H1 (cell line): ENCODE data around the gene MID2. TPM values are rescaled to one million over a fixed set of nuclear protein-coding genes. Genes with fewer than 3 reads are reported as not detected.

ENCODE experiments used
- CTCF ChIA-PET: fragments of 300-600 bp; sonication (Branson Sonifier 250); formaldehyde crosslinking; loops from one replicate; lab custom pipeline; 2021; ENCODE audit not compliant: partially characterized antibody; lab: Charles Lee
- POLR2A ChIA-PET: fragments of 300-600 bp; sonication (Branson Sonifier 250); formaldehyde crosslinking; loops from one replicate; lab custom pipeline; 2021; ENCODE audit warnings: inconsistent platforms; ENCODE audit not compliant: partially characterized antibody; lab: Charles Lee
- DNase-seq, 2 experiments: peaks; one replicate each; pipeline versions ENCODE4 v3.0.0 to v3.0.0-alpha.2; 2010 to 2022; ENCODE audit warnings: low spot score in 2 of 2, low read depth in 1 of 2, mixed read lengths in 1 of 2
- FAIRE-seq: peaks from 2 replicates; lab custom pipeline; 2011; peaks lifted over from hg19 to GRCh38; lab: Jason Lieb, UNC
- H2AFZ ChIP-seq: 2 replicates; pipeline ENCODE4 v1.8.1; 2012; ENCODE audit warnings: low read length, inconsistent platforms
- H2AK5ac ChIP-seq: 2 replicates; pipeline ENCODE4 v1.6.1; 2013; ENCODE audit warnings: low read depth, low read length
- H2BK120ac ChIP-seq: replicated peaks from 2 replicates; pipeline ENCODE3; 2013; ENCODE audit warnings: low read depth, low read length, inconsistent platforms
- H2BK12ac ChIP-seq: 2 replicates; pipeline ENCODE4 v1.6.1; 2013; ENCODE audit warnings: low read depth, low read length
- H2BK15ac ChIP-seq: 2 replicates; pipeline ENCODE4 v1.6.1; 2013; ENCODE audit warnings: low read length
- H2BK20ac ChIP-seq: 2 replicates; pipeline ENCODE4 v1.6.1; 2013; ENCODE audit warnings: low read length
- H2BK5ac ChIP-seq: 2 replicates; pipeline ENCODE4 v1.6.1; 2013; ENCODE audit warnings: low read depth, low read length
- H3K14ac ChIP-seq: 2 replicates; pipeline ENCODE4 v1.6.1; 2013; ENCODE audit warnings: inconsistent platforms; ENCODE audit not compliant: insufficient read length
- H3K18ac ChIP-seq: 2 replicates; pipeline ENCODE4 v1.6.1; 2013; ENCODE audit warnings: low read length; ENCODE audit errors: extremely low read depth
- H3K23ac ChIP-seq: 2 replicates; pipeline ENCODE4 v1.6.1; 2013; ENCODE audit warnings: inconsistent platforms; ENCODE audit not compliant: insufficient read length
- H3K23me2 ChIP-seq: 2 replicates; pipeline ENCODE4 v1.6.1; 2013; ENCODE audit warnings: low read depth, low read length
- H3K27ac ChIP-seq: 2 replicates; pipeline ENCODE4 v1.6.1; 2011; ENCODE audit warnings: low read depth, low read length, inconsistent platforms
- H3K27me3 ChIP-seq, 4 experiments: replicated peaks in 1 of 4; 1 replicate in 1 of 4; 2 replicates in 3 of 4; pipeline versions ENCODE4 v1.6.1 to v1.8.1; 2011 to 2013; ENCODE audit warnings: low read length in 3 of 4, mild to moderate bottlenecking in 3 of 4, inconsistent platforms in 2 of 4, mixed read lengths in 2 of 4, moderate library complexity in 1 of 4; ENCODE audit not compliant: control insufficient read depth in 3 of 4, insufficient read depth in 3 of 4; ENCODE audit errors: extremely low read depth in 1 of 4
- H3K36me3 ChIP-seq, 4 experiments: 2 replicates each; pipeline versions ENCODE4 v1.6.1 to v1.8.1; 2011 to 2013; ENCODE audit warnings: mild to moderate bottlenecking in 4 of 4, low read length in 3 of 4, moderate library complexity in 2 of 4, control low read depth in 1 of 4, inconsistent platforms in 1 of 4; ENCODE audit not compliant: insufficient read depth in 4 of 4, control insufficient read depth in 2 of 4
- H3K4ac ChIP-seq: replicated peaks from 2 replicates; pipeline ENCODE3; 2013; ENCODE audit warnings: low read length, low read depth, mixed read lengths, inconsistent platforms; ENCODE audit not compliant: insufficient read length
- H3K4me1 ChIP-seq, 4 experiments: replicated peaks in 1 of 4; 1 replicate in 1 of 4; 2 replicates in 3 of 4; pipeline versions ENCODE4 v1.6.1 to v1.8.1; 2011 to 2013; ENCODE audit warnings: low read length in 3 of 4, inconsistent platforms in 2 of 4, mixed read lengths in 1 of 4; ENCODE audit not compliant: insufficient read depth in 4 of 4, control insufficient read depth in 3 of 4
- H3K4me2 ChIP-seq, 2 experiments: 2 replicates each; pipeline versions ENCODE4 v1.6.1 to v1.8.1; 2011 to 2013; ENCODE audit warnings: low read depth in 2 of 2, low read length in 2 of 2, control low read depth in 1 of 2, inconsistent platforms in 1 of 2, mild to moderate bottlenecking in 1 of 2; ENCODE audit not compliant: insufficient read depth in 1 of 2
- H3K4me3 ChIP-seq, 4 experiments: fragments of 200-600, 300-600 bp in 1 of 4; sonication (generic), shearing (Covaris generic), sonication (Bioruptor Twin) in 1 of 4; 2 replicates each; pipeline versions ENCODE4 v1.5.1 to v1.8.1; 2011 to 2016; ENCODE audit warnings: low read length in 4 of 4, low read depth in 3 of 4, control low read depth in 2 of 4, inconsistent platforms in 2 of 4, mild to moderate bottlenecking in 2 of 4, mixed read lengths in 1 of 4, moderate library complexity in 1 of 4; ENCODE audit not compliant: insufficient read depth in 2 of 4; ENCODE audit errors: extremely low read depth in 1 of 4
- H3K56ac ChIP-seq: replicated peaks from 2 replicates; pipeline ENCODE3; 2013; ENCODE audit warnings: low read depth, mild to moderate bottlenecking, mixed read lengths, low read length, inconsistent platforms; ENCODE audit not compliant: insufficient read length
- H3K79me1 ChIP-seq: 2 replicates; pipeline ENCODE4 v1.6.1; 2013; ENCODE audit warnings: low read depth, low read length, control low read depth
- H3K79me2 ChIP-seq, 2 experiments: 2 replicates each; pipeline versions ENCODE4 v1.6.1 to v1.8.1; 2012 to 2013; ENCODE audit warnings: low read length in 2 of 2, mild to moderate bottlenecking in 2 of 2, inconsistent platforms in 1 of 2; ENCODE audit not compliant: insufficient read depth in 2 of 2, control insufficient read depth in 1 of 2
- H3K9ac ChIP-seq, 4 experiments: replicated peaks in 1 of 4; 1 replicate in 1 of 4; 2 replicates in 3 of 4; pipeline versions ENCODE4 v1.6.1 to v1.8.1; 2011 to 2013; ENCODE audit warnings: low read depth in 3 of 4, low read length in 3 of 4, control low read depth in 2 of 4, mild to moderate bottlenecking in 2 of 4, moderate library complexity in 2 of 4, inconsistent platforms in 1 of 4; ENCODE audit errors: extremely low read depth in 1 of 4
- H3K9me3 ChIP-seq, 2 experiments: 2 replicates each; pipeline versions ENCODE4 v1.6.1 to v1.8.1; 2012 to 2013; ENCODE audit warnings: mild to moderate bottlenecking in 2 of 2, moderate library complexity in 2 of 2, control low read depth in 1 of 2, inconsistent platforms in 1 of 2, low read depth in 1 of 2, low read length in 1 of 2, mixed read lengths in 1 of 2; ENCODE audit not compliant: insufficient read depth in 2 of 2
- H4K20me1 ChIP-seq, 2 experiments: replicated peaks in 1 of 2; 2 replicates each; pipeline versions ENCODE3 to v1.8.1; 2011 to 2013; ENCODE audit warnings: inconsistent platforms in 2 of 2, low read length in 2 of 2, mild to moderate bottlenecking in 1 of 2; ENCODE audit not compliant: insufficient read depth in 2 of 2, control insufficient read depth in 1 of 2
- H4K5ac ChIP-seq: 2 replicates; pipeline ENCODE4 v1.6.1; 2013; ENCODE audit warnings: low read length, low read depth, mixed read lengths, inconsistent platforms; ENCODE audit not compliant: insufficient read length
- H4K8ac ChIP-seq: 2 replicates; pipeline ENCODE4 v1.8.0; 2013; ENCODE audit warnings: mild to moderate bottlenecking, moderate library complexity, low read length, inconsistent platforms; ENCODE audit not compliant: insufficient read depth; ENCODE audit errors: extremely low read depth
- H4K91ac ChIP-seq: replicated peaks from 2 replicates; pipeline ENCODE3; 2013; ENCODE audit warnings: low read length, mixed read lengths, inconsistent platforms; ENCODE audit not compliant: insufficient read length
- CTCF ChIP-seq, 3 experiments: IDR thresholded peaks; 1 replicate in 2 of 3; 2 replicates in 1 of 3; pipeline versions ENCODE4 v1.5.1 to v1.6.1; 2011; ENCODE audit warnings: low read length in 3 of 3, mild to moderate bottlenecking in 3 of 3, inconsistent platforms in 2 of 3, low read depth in 1 of 3, moderate library complexity in 1 of 3; ENCODE audit not compliant: insufficient read depth in 1 of 3; ENCODE audit errors: control extremely low read depth in 1 of 3
- HDAC2 ChIP-seq, 2 experiments: fragments of 300-600 bp in 1 of 2; sonication (generic) in 1 of 2; IDR thresholded peaks; 2 replicates each; pipeline ENCODE4 v1.6.1; 2011 to 2012; ENCODE audit warnings: low read depth in 2 of 2, low read length in 2 of 2, mild to moderate bottlenecking in 2 of 2, moderate library complexity in 2 of 2, borderline replicate concordance in 1 of 2, inconsistent platforms in 1 of 2
- JUN ChIP-seq: IDR thresholded peaks from 2 replicates; pipeline ENCODE4 v1.6.1; 2011; ENCODE audit warnings: low read depth, mild to moderate bottlenecking, improper control_type of control experiment, low read length
- JUND ChIP-seq: IDR thresholded peaks from 2 replicates; pipeline ENCODE4 v1.6.1; 2011; ENCODE audit warnings: mild to moderate bottlenecking, improper control_type of control experiment, low read length
- RAD21 ChIP-seq, 2 experiments: IDR thresholded peaks in 1 of 2; conservative IDR thresholded peaks in 1 of 2; 2 replicates each; pipeline ENCODE4 v1.6.1; 2011; ENCODE audit warnings: low read depth in 2 of 2, low read length in 2 of 2, improper control_type of control experiment in 1 of 2, inconsistent platforms in 1 of 2, mild to moderate bottlenecking in 1 of 2, moderate library complexity in 1 of 2
- SAP30 ChIP-seq: fragments of 300-600 bp; sonication (generic); IDR thresholded peaks from 2 replicates; pipeline ENCODE4 v1.7.1; 2012; ENCODE audit warnings: low read length, moderate library complexity, mild to moderate bottlenecking, inconsistent platforms; ENCODE audit not compliant: insufficient read depth, insufficient replicate concordance
- SIX5 ChIP-seq: IDR thresholded peaks from 2 replicates; pipeline ENCODE4 v1.6.1; 2011; ENCODE audit warnings: mild to moderate bottlenecking, low read depth, low read length
- TBP ChIP-seq: IDR thresholded peaks from 2 replicates; pipeline ENCODE4 v1.6.1; 2011; ENCODE audit warnings: low read depth, low read length, improper control_type of control experiment
- TCF12 ChIP-seq: IDR thresholded peaks from 2 replicates; pipeline ENCODE4 v1.6.1; 2011; ENCODE audit warnings: low read depth, mild to moderate bottlenecking, low read length
- WGBS, 2 experiments: shearing (Covaris generic) in 1 of 2; methylation state at CpG; one replicate each; pipeline versions ENCODE4 v1.1.6 to v1.1.7; 2013 to 2015; ENCODE audit warnings: low lambda C conversion rate in 2 of 2, mixed read lengths in 2 of 2, inconsistent platforms in 1 of 2, low coverage in 1 of 2, missing lambda C conversion rate in 1 of 2; ENCODE audit not compliant: insufficient replicate concordance in 2 of 2, insufficient coverage in 1 of 2, insufficient read length in 1 of 2; ENCODE audit errors: extremely low coverage in 1 of 2, missing lambda C conversion rate in 1 of 2; 5-methylcytosine and 5-hydroxymethylcytosine counted together
- polyA plus RNA-seq, 7 experiments: library from polyadenylated mRNA; depleted of rRNA in 3 of 7; stranded (reverse) in 5 of 7; unstranded in 2 of 7; fragments of >200 nt in 5 of 7; fragments of 200-250 nt in 2 of 7; gene quantifications; 1 replicate in 5 of 7; 2 replicates in 1 of 7; 4 replicates in 1 of 7; pipeline versions ENCODE4 v1.2.1 to v1.2.3, GENCODE V29; 2011 to 2013; ENCODE audit warnings: missing spikeins in 2 of 7, mixed read lengths in 2 of 7
- total RNA-seq: library from RNA; stranded (reverse); fragmentation: NEBNext Ultra II Directional; extraction: Animal tissue kit (Norgen Biotek cat#: 25700); gene quantifications from 2 replicates; pipeline ENCODE4 v1.2.1, GENCODE V29; 2021

The MID2 gene
- total and polyA plus RNA-seq, 2 of the 8 experiments (the other 6 are each of a cell fraction or from before 2014, with no cell fraction given) = 0.98 to 1.7 TPM

GRCh38 chrX:107894038-107894437 is 68.4 kb downstream of the MID2 start:
- no peaks in the 10 kb centered on the region for H3K27me3 ChIP-seq
- H3K27ac ChIP-seq = no peak overlapping the region
- no peak overlapping the region for H3K4ac ChIP-seq
- no peak overlapping the region for H3K4me2 ChIP-seq
- H2AFZ ChIP-seq = no peak overlapping the region
- no peaks in the 10 kb centered on the region for H3K4me1 ChIP-seq
- H3K36me3 ChIP-seq = no peaks in the 10 kb centered on the region; a peak in 1 of 8 replicates
- no peak overlapping the region for H2BK20ac ChIP-seq
- H4K8ac ChIP-seq = no peak overlapping the region
- no peak overlapping the region for H2BK15ac ChIP-seq
- no peak overlapping the region for H3K23ac ChIP-seq
- no peak overlapping the region for H3K56ac ChIP-seq
- H3K18ac ChIP-seq = no peak overlapping the region
- H2BK12ac ChIP-seq = no peak overlapping the region
- no peak overlapping the region for H2BK5ac ChIP-seq
- TF ChIP-seq HDAC2 (IDR thresholded peaks at IDR 0.05; ENCODE audit: borderline replicate concordance in 1 of 2, low read depth in 2 of 2, low read length in 2 of 2) (no peak), RAD21 (IDR thresholded peaks at IDR 0.05 in 1 of 2, conservative IDR thresholded peaks at IDR 0.05 in 1 of 2; ENCODE audit: low read depth in 2 of 2, low read length in 2 of 2) (peak; percentile 72 to 80), CTCF (IDR thresholded peaks at IDR 0.05; ENCODE audit: control extremely low read depth in 1 of 3, insufficient read depth in 1 of 3, low read depth in 1 of 3, low read length in 3 of 3) (peak in 2 of 3 experiments; percentile 37 to 43; a peak in 2 of 4 replicates), SIX5 (no peak), SAP30 (no peak), TBP (no peak), JUN (no peak), TCF12 (no peak), JUND (no peak)
- no peak overlapping the region for H4K91ac ChIP-seq
- WGBS, 2 experiments = 21% methylated on average over 4 of the region's 4 CpGs; no CpG with 5 or more reads in 1 of the 2 experiments
- H3K79me2 ChIP-seq = no peaks in the 10 kb centered on the region
- H2BK120ac ChIP-seq = no peak overlapping the region
- no peaks in the 10 kb centered on the region for H3K23me2 ChIP-seq
- FAIRE-seq = peak; percentile 90
- no peak overlapping the region for H3K14ac ChIP-seq
- H3K9ac ChIP-seq = no peak overlapping the region
- H3K79me1 ChIP-seq = no peaks in the 10 kb centered on the region
- peak in 1 of 2 experiments; percentile 39 for DNase-seq
- H3K9me3 ChIP-seq = peaks cover 3% of the 10 kb centered on the region in 2 experiments; a peak in 2 of 4 replicates
- no peaks in the 10 kb centered on the region for H4K20me1 ChIP-seq
- H4K5ac ChIP-seq = no peak overlapping the region
- no peak overlapping the region for H3K4me3 ChIP-seq
- ChIA-PET POLR2A (interaction anchor here (0.9 kb wide), 1 partner anchor 234 kb away, joined by 3 read pairs; no protein-coding TSS in a partner anchor), CTCF (interaction anchor here (0.6 to 4.1 kb wide), 15 partner anchors 10 to 999 kb away, joined by 3 to 21 read pairs (median 3); partner anchors contain the start of gene NCBP2L)
- H2AK5ac ChIP-seq = no peak overlapping the region
